OCI-LY3 (cell line): ENCODE data around the gene IER3.

ENCODE experiments used
- H2AFZ ChIP-seq: fragments of 200-600, 300-600 bp; shearing (Covaris generic); 2 replicates; pipeline ENCODE4 v1.6.0; 2014; ENCODE audit warnings: antibody characterized with exemption, low read depth, low read length
- H3K27ac ChIP-seq: fragments of 200-600, 300-600 bp; sonication (generic); 2 replicates; pipeline ENCODE4 v1.5.1; 2014; ENCODE audit warnings: mild to moderate bottlenecking, low read length, moderate library complexity, mixed read lengths
- H3K27me3 ChIP-seq: fragments of 200-600, 300-600 bp; sonication (generic); 2 replicates; pipeline ENCODE4 v1.6.1; 2014; ENCODE audit warnings: low read depth, low read length, mixed read lengths
- H3K36me3 ChIP-seq: fragments of 200-600, 300-600 bp; sonication (generic); replicated peaks from 2 replicates; pipeline ENCODE3; 2014; ENCODE audit warnings: low read depth, low read length, mixed read lengths
- H3K4me1 ChIP-seq: fragments of 300-600, 200-600 bp; sonication (generic); 2 replicates; pipeline ENCODE4 v1.6.1; 2014; ENCODE audit warnings: low read length, mixed read lengths
- H3K4me2 ChIP-seq: fragments of 200-600, 300-600 bp; sonication (generic); 2 replicates; pipeline ENCODE4 v1.6.1; 2014; ENCODE audit warnings: low read length, mixed read lengths
- H3K4me3 ChIP-seq: fragments of 300-600, 200-600 bp; sonication (generic); 2 replicates; pipeline ENCODE4 v1.5.1; 2014; ENCODE audit warnings: antibody characterized with exemption, mild to moderate bottlenecking, low read length, moderate library complexity
- H3K79me2 ChIP-seq: fragments of 300-600, 200-600 bp; shearing (Covaris generic); 2 replicates; pipeline ENCODE4 v1.6.1; 2014; ENCODE audit warnings: mild to moderate bottlenecking, low read length, mixed read lengths
- H3K9ac ChIP-seq: fragments of 300-600, 200-600 bp; shearing (Covaris generic); 2 replicates; pipeline ENCODE4 v1.6.0; 2014; ENCODE audit warnings: mild to moderate bottlenecking, low read length, moderate library complexity
- H3K9me3 ChIP-seq: fragments of 200-600, 300-600 bp; shearing (Covaris generic); 2 replicates; pipeline ENCODE4 v1.6.1; 2014; ENCODE audit warnings: low read length, mixed read lengths; ENCODE audit not compliant: insufficient read depth
- H4K20me1 ChIP-seq: fragments of 200-600, 300-600 bp; sonication (generic); 2 replicates; pipeline ENCODE4 v1.6.1; 2016; ENCODE audit warnings: low read length, mixed read lengths; ENCODE audit not compliant: insufficient read depth
- EZH2phosphoT487 ChIP-seq: fragments of 200-600 bp; shearing (Covaris generic); IDR thresholded peaks from 2 replicates; pipeline ENCODE4 v1.6.1; 2018; ENCODE audit warnings: antibody characterized with exemption, mixed run types, low read depth
- TF ChIP-seq, protein P1 (sequence below): fragments of 200-600, 300-600 bp; sonication (generic); IDR thresholded peaks from 2 replicates; pipeline ENCODE4 v1.5.1; 2014; ENCODE audit warnings: antibody characterized with exemption, low read length, low read depth

Gene IER3

DNA sequence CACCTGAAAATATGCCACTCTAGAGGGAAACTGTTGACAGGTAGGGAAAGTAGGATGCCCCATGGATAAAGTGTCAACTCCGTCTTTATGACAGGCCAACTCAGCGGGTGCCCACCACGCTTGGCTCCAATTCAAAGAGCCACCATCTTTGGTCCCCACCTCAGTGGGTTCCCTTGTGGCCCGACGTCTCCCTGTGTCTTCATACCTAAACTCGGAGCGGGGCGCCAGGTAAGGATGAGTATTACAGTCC is 27.5 kb downstream of the IER3 start:
- Histone ChIP-seq H3K4me1 (peaks cover 24% of the 10 kb centered on the region), H3K9me3 (no peaks in the 10 kb centered on the region), H3K27me3 (no peaks in the 10 kb centered on the region), H3K9ac (peak overlapping the region; percentile 98), H3K79me2 (peaks cover 42% of the 10 kb centered on the region), H4K20me1 (peaks cover 4% of the 10 kb centered on the region), H3K36me3 (peaks cover 13% of the 10 kb centered on the region), H3K4me2 (peak overlapping the region; percentile 97), H3K4me3 (peak overlapping the region; percentile 93), H3K27ac (peak overlapping the region; percentile 87), H2AFZ (no peak overlapping the region)
- TF ChIP-seq EZH2phosphoT487: no peak
- TF ChIP-seq, protein P1, sequence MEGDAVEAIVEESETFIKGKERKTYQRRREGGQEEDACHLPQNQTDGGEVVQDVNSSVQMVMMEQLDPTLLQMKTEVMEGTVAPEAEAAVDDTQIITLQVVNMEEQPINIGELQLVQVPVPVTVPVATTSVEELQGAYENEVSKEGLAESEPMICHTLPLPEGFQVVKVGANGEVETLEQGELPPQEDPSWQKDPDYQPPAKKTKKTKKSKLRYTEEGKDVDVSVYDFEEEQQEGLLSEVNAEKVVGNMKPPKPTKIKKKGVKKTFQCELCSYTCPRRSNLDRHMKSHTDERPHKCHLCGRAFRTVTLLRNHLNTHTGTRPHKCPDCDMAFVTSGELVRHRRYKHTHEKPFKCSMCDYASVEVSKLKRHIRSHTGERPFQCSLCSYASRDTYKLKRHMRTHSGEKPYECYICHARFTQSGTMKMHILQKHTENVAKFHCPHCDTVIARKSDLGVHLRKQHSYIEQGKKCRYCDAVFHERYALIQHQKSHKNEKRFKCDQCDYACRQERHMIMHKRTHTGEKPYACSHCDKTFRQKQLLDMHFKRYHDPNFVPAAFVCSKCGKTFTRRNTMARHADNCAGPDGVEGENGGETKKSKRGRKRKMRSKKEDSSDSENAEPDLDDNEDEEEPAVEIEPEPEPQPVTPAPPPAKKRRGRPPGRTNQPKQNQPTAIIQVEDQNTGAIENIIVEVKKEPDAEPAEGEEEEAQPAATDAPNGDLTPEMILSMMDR: no peak

DNA sequence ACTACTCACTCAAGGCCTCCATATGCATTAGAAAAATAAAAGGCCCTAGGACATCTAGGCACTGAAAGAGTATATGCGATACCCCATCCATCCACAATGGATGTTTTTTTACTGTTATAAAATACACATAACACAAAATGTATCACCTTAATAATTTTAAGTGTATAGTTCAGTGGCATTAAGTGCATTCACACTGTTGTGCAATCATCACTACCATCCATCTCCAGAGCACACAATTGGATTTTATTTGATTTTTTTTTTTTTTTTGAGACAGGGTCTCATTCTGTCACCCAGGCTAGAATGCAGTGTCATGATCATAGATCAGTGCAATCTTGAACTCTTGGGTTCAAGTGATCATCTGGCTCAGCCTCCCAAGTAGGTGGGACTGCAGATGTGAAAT is 30.1 kb downstream of the IER3 start:
- H3K4me1 ChIP-seq: peaks cover 24% of the 10 kb centered on the region
- no peaks in the 10 kb centered on the region for H3K36me3 ChIP-seq

DNA sequence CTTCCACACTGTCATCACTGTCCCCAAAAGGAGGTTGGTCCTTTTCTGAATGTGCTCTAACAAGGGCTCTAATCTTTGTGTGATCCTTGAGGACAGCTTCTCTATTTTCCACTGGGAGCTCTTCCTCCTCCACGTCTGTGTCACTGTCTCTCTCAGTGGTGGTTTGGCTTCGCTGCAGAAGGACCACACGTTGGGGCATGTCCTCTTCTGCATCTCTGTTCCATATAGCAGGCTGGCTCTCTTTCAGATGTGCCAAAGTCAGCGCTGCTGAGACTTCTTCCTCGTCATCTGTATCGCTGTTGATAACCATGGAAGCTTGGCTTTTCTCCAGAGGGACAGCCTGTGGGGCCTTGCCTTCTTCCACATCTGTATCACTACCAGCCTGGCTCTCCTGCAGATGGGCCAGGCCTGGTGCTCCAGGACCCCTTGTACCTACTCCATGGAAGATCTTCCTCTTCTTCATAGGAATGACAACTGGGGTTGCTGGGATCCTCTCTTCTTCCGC is 31.9 kb downstream of the IER3 start:
- Histone ChIP-seq H3K9me3 (no peaks in the 10 kb centered on the region), H2AFZ (no peak overlapping the region), H3K4me1 (peaks cover 12% of the 10 kb centered on the region), H3K79me2 (peaks cover 5% of the 10 kb centered on the region), H4K20me1 (no peaks in the 10 kb centered on the region), H3K9ac (no peak overlapping the region), H3K4me2 (no peak overlapping the region), H3K4me3 (no peak overlapping the region), H3K27ac (no peak overlapping the region), H3K27me3 (no peaks in the 10 kb centered on the region), H3K36me3 (no peaks in the 10 kb centered on the region)
- TF ChIP-seq, protein P1: no peak
- no peak for TF ChIP-seq EZH2phosphoT487

More for the DNA sequence above, 30.1 kb downstream of the IER3 start:
- TF ChIP-seq EZH2phosphoT487: no peak
- TF ChIP-seq, protein P1: no peak
- Histone ChIP-seq H3K4me2 (no peak overlapping the region), H3K9ac (no peak overlapping the region), H3K27me3 (no peaks in the 10 kb centered on the region), H4K20me1 (no peaks in the 10 kb centered on the region), H2AFZ (no peak overlapping the region), H3K9me3 (no peaks in the 10 kb centered on the region), H3K27ac (no peak overlapping the region), H3K4me3 (no peak overlapping the region), H3K79me2 (peaks cover 18% of the 10 kb centered on the region)

DNA sequence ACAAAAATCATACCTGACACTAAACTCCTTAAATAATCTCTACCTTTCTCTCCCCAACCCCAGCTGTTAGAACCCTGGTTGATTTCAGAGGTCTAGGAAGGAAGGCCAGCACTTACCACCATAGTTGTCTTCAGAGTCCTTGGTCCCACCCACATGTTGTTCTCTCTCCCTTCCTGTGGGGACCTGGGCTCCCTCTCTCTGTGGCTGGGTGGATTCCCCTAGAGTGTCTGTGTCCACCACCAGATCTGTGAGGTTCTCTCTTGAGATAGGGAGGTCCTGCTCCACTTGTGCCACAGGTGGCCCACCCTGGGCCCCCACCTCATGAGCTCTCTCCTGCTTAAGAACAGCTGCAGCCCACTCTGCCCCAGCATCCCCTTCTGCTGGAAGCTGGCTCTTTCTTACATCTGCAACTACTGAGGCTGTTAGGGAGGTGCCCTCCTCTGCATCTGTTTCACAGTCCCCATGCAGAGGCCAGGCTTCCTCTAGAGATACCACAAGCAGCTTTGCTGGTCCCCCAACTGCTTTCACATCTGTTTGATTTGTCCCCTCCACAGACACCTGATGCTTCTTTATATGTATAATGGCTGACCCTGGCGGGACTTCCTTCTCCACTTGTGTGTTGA is 32.5 kb downstream of the IER3 start:
- Histone ChIP-seq H3K79me2 (peaks cover 5% of the 10 kb centered on the region), H4K20me1 (no peaks in the 10 kb centered on the region), H3K9ac (no peak overlapping the region), H3K4me3 (no peak overlapping the region), H2AFZ (no peak overlapping the region), H3K9me3 (no peaks in the 10 kb centered on the region), H3K27me3 (no peaks in the 10 kb centered on the region), H3K4me2 (no peak overlapping the region), H3K36me3 (no peaks in the 10 kb centered on the region), H3K27ac (no peak overlapping the region), H3K4me1 (peaks cover 12% of the 10 kb centered on the region)
- TF ChIP-seq EZH2phosphoT487: no peak
- TF ChIP-seq, protein P1: no peak
